ENCODE results near the gene LRRC31.

DNA sequence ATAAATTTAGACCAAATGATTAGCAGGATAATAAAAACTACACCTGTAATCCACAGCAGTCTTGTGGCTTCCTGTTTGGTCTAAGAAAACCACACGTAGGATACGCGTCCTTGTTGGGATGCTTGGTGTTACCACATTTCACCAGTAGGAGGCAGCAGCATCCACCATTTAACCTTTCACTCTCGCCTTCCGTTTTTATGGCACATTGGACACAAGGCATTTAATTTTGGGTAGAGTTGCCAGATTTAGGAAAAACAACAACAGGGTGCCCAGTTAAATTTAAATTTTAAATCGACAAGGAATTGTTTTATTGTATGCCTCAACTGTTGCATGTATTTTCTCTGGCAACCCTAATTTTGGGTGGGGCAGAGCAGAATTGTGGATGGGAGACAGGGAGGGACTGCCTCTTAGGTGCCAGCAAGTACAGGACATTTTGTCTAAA is 6.3 kb downstream of the LRRC31 start:
- TF ChIP-seq, protein P1, sequence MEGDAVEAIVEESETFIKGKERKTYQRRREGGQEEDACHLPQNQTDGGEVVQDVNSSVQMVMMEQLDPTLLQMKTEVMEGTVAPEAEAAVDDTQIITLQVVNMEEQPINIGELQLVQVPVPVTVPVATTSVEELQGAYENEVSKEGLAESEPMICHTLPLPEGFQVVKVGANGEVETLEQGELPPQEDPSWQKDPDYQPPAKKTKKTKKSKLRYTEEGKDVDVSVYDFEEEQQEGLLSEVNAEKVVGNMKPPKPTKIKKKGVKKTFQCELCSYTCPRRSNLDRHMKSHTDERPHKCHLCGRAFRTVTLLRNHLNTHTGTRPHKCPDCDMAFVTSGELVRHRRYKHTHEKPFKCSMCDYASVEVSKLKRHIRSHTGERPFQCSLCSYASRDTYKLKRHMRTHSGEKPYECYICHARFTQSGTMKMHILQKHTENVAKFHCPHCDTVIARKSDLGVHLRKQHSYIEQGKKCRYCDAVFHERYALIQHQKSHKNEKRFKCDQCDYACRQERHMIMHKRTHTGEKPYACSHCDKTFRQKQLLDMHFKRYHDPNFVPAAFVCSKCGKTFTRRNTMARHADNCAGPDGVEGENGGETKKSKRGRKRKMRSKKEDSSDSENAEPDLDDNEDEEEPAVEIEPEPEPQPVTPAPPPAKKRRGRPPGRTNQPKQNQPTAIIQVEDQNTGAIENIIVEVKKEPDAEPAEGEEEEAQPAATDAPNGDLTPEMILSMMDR (conservative IDR thresholded peaks at IDR 0.05; ENCODE audit: low read depth, low read length) = peak; percentile 94
- TF ChIP-seq EZH2 (IDR thresholded peaks at IDR 0.05; ENCODE audit: borderline replicate concordance, low read depth, low read length, poor library complexity, severe bottlenecking) = no peak

Data from A673 (cell line).